Ishikawa (cell line): ENCODE results near the gene PTPRE.

Experiments used
- CEBPB ChIP-seq: IDR thresholded peaks from 2 replicates; pipeline ENCODE4 v1.6.1; 2012
- CREB1 ChIP-seq: IDR thresholded peaks from 2 replicates; pipeline ENCODE4 v1.6.1; 2012; ENCODE audit warnings: low read depth
- EGR1 ChIP-seq: IDR thresholded peaks from 2 replicates; pipeline ENCODE4 v1.6.1; 2012
- EP300 ChIP-seq: IDR thresholded peaks from 2 replicates; pipeline ENCODE4 v1.6.1; 2012; ENCODE audit warnings: borderline replicate concordance
- FOXM1 ChIP-seq: IDR thresholded peaks from 2 replicates; pipeline ENCODE4 v1.6.1; 2012; ENCODE audit warnings: low read depth, borderline replicate concordance
- NFIC ChIP-seq: IDR thresholded peaks from 2 replicates; pipeline ENCODE4 v1.6.1; 2012
- RAD21 ChIP-seq: IDR thresholded peaks from 2 replicates; pipeline ENCODE4 v1.6.1; 2012; ENCODE audit warnings: low read depth
- REST ChIP-seq: IDR thresholded peaks from 2 replicates; pipeline ENCODE4 v1.6.1; 2012; ENCODE audit warnings: low read depth, mild to moderate bottlenecking
- TAF1 ChIP-seq: IDR thresholded peaks from 2 replicates; pipeline ENCODE4 v1.6.1; 2012; ENCODE audit warnings: low read depth, mild to moderate bottlenecking
- TCF12 ChIP-seq: IDR thresholded peaks from 2 replicates; pipeline ENCODE4 v1.6.1; 2012; ENCODE audit warnings: low read depth
- TEAD4 ChIP-seq: IDR thresholded peaks from 2 replicates; pipeline ENCODE4 v1.6.1; 2012
- YY1 ChIP-seq: IDR thresholded peaks from 2 replicates; pipeline ENCODE4 v1.6.1; 2012; ENCODE audit warnings: low read depth
- ZBTB7A ChIP-seq: IDR thresholded peaks from 2 replicates; pipeline ENCODE4 v1.6.1; 2012; ENCODE audit warnings: low read depth
- TF ChIP-seq, protein P1 (sequence below): IDR thresholded peaks from 2 replicates; pipeline ENCODE4 v1.6.1; 2012
- TF ChIP-seq, protein P2 (sequence below): IDR thresholded peaks from 2 replicates; pipeline ENCODE4 v1.6.1; 2012

Gene PTPRE

DNA sequence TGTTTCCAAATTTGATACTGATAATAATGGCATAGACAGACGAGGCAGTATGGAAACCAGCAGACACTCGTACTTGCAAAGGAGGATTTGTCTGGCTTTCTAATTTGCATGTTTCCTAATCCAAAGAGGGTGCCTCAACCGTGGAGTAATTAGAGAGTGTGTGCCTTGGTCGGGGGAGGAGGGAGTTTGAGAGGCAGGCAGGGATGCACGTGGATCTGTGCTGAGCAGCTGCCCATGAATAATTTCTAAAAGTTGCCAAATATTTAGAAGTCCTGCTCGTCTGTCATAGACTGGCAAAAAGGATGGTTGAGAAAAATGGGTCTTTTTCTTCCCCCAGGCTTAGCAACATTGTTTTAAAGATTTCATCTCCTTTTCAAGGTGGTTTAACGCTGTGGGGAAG, 69.4 kb downstream of the PTPRE start:
- no peak for TF ChIP-seq YY1

DNA sequence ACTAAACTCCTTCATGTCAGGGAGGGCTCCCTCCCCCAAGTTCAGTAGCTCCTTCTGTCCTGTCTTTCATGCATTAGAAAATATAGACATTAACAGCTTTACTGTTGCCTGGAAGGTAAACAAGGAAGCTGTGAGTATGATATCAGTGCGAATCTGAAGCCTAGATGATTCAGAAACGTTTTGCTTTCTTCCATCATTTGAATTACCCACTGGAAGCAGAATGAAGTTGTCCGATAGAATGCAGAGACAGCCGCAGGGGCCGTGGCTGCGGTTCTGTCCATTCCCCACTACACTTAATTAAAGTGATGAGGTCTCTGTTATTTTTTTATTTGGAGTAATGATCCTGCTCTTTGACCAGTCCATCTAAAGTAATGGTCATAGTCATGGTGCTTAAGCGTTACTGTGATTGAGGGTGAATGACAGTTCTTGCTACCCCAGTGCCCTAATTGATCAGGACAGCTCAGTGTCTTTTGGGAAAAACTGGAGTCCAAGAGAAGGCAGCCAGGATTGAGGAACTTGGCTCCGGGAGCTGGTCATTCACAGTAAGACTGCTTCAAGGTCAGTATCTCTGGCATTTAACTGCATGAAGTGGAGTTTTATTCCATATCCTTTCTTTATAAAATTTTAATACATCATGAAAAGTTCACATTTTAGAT, 69.9 kb downstream of the PTPRE start:
- no peak for TF ChIP-seq CREB1
- no peak for TF ChIP-seq EP300
- TF ChIP-seq RAD21, result no peak
- TF ChIP-seq ZBTB7A, result no peak

- no peak for TF ChIP-seq TCF12
- TF ChIP-seq NFIC, result no peak
- no peak for TF ChIP-seq REST
Observed at GRCh38 chr10:127977357-127978009, 70.6 kb downstream of the PTPRE start.

DNA sequence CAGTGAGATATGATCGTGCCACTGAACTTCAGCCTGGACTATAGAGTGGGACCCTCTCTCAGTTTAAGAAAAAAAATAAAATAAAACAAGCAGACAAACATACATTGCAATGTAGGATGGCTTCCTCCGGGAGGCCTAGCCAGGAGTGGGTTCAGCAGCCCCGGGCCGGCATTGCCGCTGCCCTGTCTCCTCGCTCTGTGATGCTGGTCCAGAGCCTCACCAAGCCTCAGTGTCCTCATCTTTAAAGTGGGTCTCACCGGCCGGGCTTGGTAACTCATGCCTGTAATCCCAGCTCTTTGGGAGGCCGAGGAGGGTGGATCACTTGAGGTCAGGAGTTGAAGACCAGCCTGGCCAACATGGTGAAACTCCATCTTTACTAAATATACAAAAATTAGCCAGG, 71.6 kb downstream of the PTPRE start:
- TF ChIP-seq TAF1 (no peak), TCF12 (no peak), YY1 (no peak), NFIC (no peak), EGR1 (no peak), RAD21 (no peak), CEBPB (no peak), EP300 (no peak), CREB1 (no peak), REST (no peak), ZBTB7A (no peak), FOXM1 (no peak), TEAD4 (no peak)
- TF ChIP-seq, protein P1, sequence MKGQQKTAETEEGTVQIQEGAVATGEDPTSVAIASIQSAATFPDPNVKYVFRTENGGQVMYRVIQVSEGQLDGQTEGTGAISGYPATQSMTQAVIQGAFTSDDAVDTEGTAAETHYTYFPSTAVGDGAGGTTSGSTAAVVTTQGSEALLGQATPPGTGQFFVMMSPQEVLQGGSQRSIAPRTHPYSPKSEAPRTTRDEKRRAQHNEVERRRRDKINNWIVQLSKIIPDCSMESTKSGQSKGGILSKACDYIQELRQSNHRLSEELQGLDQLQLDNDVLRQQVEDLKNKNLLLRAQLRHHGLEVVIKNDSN, result no peak
- TF ChIP-seq, protein P2, sequence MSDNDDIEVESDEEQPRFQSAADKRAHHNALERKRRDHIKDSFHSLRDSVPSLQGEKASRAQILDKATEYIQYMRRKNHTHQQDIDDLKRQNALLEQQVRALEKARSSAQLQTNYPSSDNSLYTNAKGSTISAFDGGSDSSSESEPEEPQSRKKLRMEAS, result no peak

- TF ChIP-seq TEAD4, result no peak
- TF ChIP-seq FOXM1, result no peak
- TF ChIP-seq, protein P2, result no peak
- TF ChIP-seq YY1, result no peak
- TF ChIP-seq TCF12, result no peak
- no peak for TF ChIP-seq NFIC
- TF ChIP-seq RAD21, result no peak
- TF ChIP-seq CEBPB, result no peak
- TF ChIP-seq TAF1, result no peak
- TF ChIP-seq EP300, result no peak
- TF ChIP-seq EGR1, result no peak
- no peak for TF ChIP-seq ZBTB7A
Observed at GRCh38 chr10:127979045-127979444, 72.1 kb downstream of the PTPRE start.

GRCh38 chr10:127979566-127979965, 72.7 kb downstream of the PTPRE start:
- TF ChIP-seq YY1 (no peak), TCF12 (no peak), NFIC (peak; percentile 38), FOXM1 (no peak)

DNA sequence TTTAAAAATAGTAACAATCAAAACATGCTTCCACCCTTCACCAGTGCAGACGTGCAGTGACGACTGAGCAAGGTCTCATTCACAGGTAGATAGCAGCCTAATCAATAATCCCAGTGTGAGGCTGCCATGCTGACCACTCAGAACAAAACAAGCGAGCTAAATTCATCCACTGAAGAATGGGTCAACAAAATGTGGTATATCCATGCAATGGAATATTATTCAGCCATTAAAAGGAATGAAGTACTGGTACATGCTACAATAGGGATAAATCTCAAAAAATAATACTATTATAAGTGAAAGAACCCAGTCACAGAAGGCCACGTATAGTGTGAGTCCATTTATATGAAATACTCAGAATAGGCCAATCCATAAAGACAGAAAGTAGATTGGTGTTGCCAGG, 74.0 kb downstream of the PTPRE start:
- TF ChIP-seq FOXM1 (no peak), YY1 (no peak), ZBTB7A (no peak), NFIC (no peak), CREB1 (no peak), EP300 (no peak), REST (no peak), TEAD4 (no peak)
- TF ChIP-seq, protein P2, result no peak
